ENCODE results near the gene NATD1. TPM values are rescaled to one million over a fixed set of nuclear protein-coding genes. Genes with fewer than 3 reads are reported as not detected.

NATD1 gene, protein sequence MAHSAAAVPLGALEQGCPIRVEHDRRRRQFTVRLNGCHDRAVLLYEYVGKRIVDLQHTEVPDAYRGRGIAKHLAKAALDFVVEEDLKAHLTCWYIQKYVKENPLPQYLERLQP
- polyA plus RNA-seq (2013, experiment 1 of 2; ENCODE audit: insufficient read length) = 6.3 TPM
- polyA plus RNA-seq (2013, experiment 2 of 2; ENCODE audit: insufficient read length) = 12.2 TPM

DNA sequence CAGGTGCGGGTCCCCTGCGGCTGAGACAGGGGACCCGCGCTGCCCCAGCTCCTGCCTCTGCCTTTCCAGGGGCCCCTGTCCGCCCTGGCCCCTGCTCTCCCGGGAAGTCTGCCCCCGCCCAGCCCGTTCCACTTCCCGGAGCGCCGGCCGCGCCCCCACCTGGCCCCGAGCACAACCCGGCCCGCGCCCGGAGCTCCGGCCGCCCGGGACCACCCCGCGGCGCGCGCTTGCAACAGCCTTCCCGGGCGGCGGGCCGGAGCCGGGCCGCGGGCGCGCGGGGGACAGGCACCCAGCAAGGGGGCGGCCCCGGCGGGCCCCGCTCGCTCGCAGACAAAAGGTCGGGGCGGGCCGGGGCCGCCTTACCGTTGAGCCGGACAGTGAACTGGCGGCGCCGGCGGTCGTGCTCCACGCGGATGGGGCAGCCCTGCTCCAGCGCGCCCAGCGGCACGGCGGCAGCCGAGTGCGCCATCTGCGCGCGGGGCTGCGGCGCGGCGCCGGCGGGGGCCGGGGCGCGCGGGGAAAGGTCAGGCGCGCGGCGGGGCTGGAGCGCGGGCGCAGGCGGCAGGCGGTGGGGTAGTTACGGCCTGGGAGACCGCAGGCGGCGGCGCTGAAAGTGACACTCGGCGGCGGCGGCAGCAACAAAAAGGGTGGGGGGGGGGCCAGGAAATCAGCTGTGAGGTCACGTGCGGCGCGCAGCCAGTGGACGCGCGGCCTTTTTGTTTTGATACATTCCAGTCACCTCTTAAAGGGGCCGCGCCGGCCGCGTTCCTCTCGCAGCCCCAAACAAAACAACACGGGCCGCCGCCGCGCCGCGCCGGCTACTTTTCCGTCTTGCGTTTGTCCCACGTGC lies at the start of gene NATD1:
NATD1 (minus strand) TSS at position 615 of the 850 bp plus-strand sequence; CDS start at position 469, 146 bp downstream.
- DNase-seq = peak; percentile 79

GRCh38 chr17:21301593-21302550 lies 48.7 kb upstream of the NATD1 start:
- no peak for DNase-seq

- DNase-seq = no peak
These were observed 47.7 kb upstream of the NATD1 start for GRCh38 chr17:21300601-21301571.

GRCh38 chr17:21299981-21300600 lies 46.9 kb upstream of the NATD1 start:
- DNase-seq = no peak

- DNase-seq = no peak
These were observed 45.8 kb upstream of the NATD1 start for GRCh38 chr17:21298983-21299519.

- no peak for DNase-seq
These were observed 45.1 kb upstream of the NATD1 start for GRCh38 chr17:21298056-21298982.

GRCh38 chr17:21297597-21297996 lies 44.4 kb upstream of the NATD1 start:
- no peak for DNase-seq

- DNase-seq = no peak
These were observed 43.9 kb upstream of the NATD1 start for GRCh38 chr17:21297026-21297520.

- no peak for DNase-seq
These were observed 43.2 kb upstream of the NATD1 start for GRCh38 chr17:21296097-21297025.

GRCh38 chr17:21295036-21295952 lies 42.1 kb upstream of the NATD1 start:
- DNase-seq = no peak

DNA sequence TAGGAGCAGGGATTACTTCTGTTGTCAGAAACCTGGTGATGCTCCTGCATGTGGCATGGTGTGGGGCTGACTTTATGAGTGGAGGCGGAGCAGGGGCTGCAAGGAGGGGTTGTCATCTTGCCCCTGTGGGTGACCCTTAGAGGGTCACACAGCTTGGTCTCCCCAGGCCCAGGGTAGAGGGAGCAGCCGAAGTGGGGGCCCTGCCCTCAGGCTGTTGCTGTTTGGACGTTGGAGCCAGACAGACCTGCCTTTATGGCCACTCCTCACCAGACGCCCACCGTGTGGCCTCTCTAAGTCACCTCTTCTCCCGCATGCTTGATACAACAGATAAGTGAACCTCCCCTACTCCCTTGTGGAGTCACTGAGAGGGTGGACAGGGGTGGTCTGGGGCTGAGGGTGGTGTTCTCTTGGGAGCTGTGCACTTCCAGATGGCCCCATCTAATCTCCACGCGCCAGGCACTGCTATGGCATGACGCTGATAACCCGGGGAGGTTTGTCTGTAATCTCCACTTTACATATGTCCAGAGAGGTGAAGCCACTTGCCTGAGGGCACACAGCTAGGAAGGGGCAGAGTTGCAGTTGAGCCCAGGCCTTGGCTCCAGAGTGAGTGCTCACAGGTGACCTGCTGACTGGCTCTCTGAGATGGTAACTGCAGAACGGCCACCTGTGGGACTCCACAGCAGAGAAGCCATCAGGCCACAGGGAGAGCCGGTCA lies 41.3 kb upstream of the NATD1 start:
- DNase-seq = no peak

- DNase-seq = no peak
These were observed 40.6 kb upstream of the NATD1 start for GRCh38 chr17:21293831-21294210.

DNA sequence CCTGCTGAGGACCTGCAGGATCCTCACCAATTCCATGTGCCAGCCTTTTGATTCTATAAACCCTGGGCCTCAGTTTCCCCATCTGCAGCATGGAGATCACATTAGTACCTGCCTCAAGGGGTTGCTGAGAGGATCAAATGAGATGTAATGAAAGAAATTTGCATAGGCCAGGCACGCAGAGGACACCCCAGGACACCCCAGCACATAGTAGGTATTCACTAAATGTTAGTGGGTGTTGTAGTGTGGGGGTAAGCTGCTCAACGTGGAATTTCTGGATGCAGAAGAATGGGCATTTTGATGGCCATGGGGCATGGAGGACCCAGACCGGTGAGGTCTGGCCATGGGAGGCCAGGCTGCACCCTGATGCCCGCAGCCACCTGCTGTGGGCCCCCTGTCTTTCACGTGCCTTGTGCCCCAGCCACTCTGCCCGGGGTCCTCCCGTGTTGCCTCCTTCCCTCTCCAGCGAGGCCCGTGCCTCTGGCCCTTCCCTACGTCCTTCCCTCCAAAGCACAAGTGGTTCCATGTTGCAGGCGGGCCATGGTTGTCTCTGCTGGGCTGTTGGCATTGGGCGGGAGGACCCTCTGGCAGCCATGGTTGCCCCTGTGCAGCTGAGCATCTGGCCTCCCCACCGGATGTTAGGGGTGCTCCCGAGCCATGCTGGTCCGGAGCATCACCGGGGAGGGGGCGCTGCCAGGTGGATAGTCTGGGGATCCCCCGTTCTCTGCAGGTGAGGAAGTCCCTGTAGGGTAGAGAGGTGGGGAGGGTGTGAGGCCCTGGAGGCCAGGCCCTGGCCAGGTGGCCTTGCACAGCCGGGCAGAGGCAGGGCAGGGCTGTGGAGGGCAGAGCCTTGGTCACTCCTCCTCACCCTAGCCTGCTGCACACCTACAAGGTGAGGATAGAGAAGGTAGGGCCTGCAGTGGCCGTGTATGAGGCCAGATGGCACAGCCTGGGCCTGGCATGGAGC lies 39.9 kb upstream of the NATD1 start:
- DNase-seq = no peak

- no peak for DNase-seq
These were observed 38.7 kb upstream of the NATD1 start for GRCh38 chr17:21291862-21292261.

DNA sequence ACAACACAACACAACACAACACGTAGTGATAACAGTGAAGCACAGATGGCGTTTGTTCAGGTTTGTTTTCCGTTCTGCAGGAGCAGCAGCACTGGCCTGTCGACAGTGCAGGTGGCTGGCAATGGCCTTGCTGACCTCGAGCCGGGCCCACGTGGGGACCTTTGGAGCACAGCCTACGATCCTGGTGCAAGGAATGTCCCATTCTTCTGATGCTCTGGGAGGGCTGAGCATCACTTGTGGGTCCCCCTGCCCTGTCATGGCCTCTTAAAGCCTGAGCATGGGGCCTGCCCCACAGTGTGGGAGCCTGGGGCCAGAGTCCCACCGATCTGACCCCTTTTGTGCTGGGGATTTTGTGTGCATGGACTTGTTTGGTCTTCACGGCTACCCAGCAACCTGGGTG lies 38.1 kb upstream of the NATD1 start:
- DNase-seq = no peak

All from fibroblast of skin of back (primary cell).